Measurements from ENCODE around the gene MEGF9.

GRCh38 chr9:120630333-120630732 lies 83.9 kb downstream of the MEGF9 start:
- TF ChIP-seq, protein P1, sequence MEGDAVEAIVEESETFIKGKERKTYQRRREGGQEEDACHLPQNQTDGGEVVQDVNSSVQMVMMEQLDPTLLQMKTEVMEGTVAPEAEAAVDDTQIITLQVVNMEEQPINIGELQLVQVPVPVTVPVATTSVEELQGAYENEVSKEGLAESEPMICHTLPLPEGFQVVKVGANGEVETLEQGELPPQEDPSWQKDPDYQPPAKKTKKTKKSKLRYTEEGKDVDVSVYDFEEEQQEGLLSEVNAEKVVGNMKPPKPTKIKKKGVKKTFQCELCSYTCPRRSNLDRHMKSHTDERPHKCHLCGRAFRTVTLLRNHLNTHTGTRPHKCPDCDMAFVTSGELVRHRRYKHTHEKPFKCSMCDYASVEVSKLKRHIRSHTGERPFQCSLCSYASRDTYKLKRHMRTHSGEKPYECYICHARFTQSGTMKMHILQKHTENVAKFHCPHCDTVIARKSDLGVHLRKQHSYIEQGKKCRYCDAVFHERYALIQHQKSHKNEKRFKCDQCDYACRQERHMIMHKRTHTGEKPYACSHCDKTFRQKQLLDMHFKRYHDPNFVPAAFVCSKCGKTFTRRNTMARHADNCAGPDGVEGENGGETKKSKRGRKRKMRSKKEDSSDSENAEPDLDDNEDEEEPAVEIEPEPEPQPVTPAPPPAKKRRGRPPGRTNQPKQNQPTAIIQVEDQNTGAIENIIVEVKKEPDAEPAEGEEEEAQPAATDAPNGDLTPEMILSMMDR (IDR thresholded peaks at IDR 0.05; ENCODE audit: insufficient read depth, low read length, poor library complexity, severe bottlenecking), result no peak
- no peak for TF ChIP-seq EZH2phosphoT487 (conservative IDR thresholded peaks at IDR 0.05; ENCODE audit: low read length)

Measured in SU-DHL-6 (cell line).